Femur (tissue), 1 donor: Measurements from ENCODE around the gene ENTPD8.
"Not testable (repeated sequence)": the region's sequence is repeated elsewhere in the genome, so short reads cannot be mapped to it uniquely, and the experiment has no call there.

Source experiments
- DNase-seq: peaks from one replicate; pipeline ENCODE4 v3.0.0-alpha.2; 2017

Gene ENTPD8

DNA sequence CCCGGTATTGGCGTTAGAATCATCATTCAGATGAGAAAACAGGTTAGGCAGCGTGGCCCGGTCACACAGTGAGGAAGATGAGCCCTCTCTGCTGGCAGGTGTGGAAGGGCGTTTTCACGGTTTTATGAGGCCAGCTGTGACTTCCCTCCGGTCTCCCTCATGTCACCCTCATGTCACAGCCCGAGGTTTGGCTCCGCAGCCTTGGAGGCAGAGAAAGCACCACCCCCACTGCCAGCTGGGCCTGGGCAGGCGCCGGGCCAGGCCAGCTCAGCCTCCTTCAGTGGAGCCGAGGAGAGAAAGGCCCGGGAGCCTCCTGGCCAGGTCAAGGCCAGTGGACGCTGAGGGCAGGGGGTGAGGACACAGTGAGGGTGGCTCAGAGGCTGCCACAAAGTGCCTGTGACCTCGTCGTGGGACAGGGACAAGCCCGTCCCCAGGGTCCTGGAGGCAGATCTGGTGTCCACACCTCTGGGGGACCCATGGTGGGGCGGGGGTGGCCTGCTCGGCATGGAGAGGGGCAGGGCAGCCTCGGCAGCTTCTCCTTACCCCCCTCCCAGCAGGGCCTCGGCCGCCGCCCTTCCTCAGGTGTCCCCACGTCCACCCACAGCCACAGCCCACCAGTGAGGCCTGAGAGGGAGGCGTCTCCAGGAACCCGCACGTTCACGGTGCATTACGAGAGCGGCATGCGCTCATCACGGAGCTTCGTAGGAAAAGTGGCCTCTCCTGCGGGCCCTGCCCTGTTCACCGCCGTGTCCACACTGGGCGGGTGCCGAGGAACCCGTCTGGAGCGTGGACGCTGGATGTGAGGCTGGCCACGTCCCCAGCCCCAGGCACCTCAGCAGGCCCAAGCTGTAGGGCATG, 50.4 kb downstream of the ENTPD8 start:
- peak; percentile 46 for DNase-seq

- no peak for DNase-seq
Observed at GRCh38 chr9:137389428-137389746, 51.8 kb downstream of the ENTPD8 start.

DNA sequence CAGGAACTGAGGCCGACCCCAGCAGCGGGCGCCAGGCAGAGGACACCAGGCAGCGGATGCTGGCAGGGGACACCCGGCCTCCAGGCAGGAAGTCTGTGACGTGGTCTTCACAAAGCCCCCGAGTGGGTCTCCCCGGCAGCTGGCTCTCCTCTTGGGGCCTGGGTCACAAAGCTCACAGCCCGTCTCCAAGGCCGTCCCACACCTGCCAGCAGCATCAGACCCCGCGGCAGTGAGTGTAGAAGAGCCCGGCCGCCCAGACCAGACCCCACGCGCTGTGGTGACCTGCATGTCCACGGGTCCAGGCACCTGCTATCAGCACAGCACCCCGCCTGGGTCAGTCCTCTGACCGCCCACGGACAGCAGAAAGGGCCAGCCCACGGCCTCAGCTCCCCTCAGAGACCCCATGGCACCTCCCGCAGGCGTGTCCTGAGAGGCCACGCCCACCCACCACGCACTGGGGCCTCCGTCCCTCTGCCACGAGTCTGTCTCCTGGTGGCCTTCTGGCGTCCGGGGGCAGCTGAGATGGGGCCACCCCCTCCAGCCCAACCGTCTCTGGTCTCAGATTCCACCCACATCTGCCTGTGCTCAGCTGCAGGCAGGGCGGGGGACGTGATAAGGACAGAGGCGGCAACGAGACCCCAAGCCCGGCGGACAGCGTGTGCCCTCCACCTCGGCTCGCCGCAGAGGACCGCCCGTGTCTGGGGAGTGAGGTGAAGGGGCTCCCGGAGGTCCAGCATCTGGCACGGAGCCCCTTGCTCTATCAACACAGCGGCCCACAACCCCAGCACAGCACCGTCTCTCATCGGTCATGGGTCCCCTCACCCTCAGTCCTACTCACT, 52.3 kb downstream of the ENTPD8 start:
- no peak for DNase-seq

DNA sequence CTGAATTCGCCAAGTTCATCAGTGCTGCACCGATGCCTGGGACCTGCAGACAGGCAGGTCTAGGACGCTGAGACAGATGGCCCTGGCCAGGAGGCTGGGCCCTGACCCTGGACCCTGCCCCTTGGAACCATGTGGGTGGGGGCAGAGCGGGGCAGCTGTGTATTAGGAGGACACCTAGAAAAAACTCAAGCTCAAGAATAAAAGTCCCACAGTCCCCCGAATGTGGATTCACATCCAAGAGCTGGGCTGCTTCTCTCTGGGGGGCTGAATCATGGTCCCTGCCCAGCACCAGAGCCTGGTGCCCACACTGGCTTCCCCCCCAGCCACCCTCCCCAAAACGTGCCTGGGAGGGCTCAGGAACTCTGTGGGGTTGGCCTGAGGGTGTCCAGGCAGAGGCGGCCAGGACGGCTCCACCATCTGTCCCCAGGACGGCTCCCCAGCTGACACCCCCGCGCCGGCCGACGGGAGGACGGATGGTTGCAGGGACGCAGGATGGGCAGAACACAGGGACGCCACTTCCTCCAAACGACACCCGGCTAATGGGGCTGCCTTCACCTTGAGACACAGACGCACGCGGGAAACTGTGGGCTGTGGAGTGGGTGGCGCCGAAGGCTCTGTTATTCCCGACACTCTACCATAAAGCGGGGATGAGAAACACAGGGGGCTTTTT, 53.1 kb downstream of the ENTPD8 start:
- DNase-seq, result no peak

GRCh38 chr9:137387114-137387890, 53.9 kb downstream of the ENTPD8 start:
- no peak for DNase-seq

DNA sequence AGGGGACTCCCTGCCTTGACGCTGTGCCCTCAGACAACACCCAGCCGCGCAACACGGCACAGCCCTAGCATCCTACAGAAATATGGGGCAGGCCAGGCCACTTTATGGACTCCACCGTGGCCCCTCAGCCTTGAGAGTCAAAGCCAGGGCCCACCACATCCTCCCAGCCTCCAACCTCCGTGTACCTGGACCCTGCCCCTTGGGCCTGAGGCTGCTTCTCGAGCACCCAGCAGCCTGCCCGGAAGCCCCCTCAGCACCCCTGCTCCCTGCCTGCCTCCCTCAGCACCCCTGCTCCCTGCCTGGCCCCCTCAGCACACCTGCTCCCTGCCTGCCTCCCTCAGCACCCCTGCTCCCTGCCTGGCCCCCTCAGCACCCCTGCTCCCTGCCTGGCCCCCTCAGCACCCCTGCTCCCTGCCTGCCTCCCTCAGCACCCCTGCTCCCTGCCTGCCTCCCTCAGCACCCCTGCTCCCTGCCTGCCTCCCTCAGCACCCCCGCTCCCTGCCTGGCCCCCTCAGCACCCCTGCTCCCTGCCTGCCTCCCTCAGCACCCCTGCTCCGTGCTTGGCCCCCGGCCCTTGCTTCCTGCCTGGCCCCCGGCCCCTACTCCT, 54.5 kb downstream of the ENTPD8 start:
- not testable (repeated sequence) for DNase-seq

GRCh38 chr9:137385061-137385655, 56.0 kb downstream of the ENTPD8 start:
- no peak for DNase-seq
